ELF-1 (cell line): ENCODE data around the gene ARMH3.

Experiments
- DNase-seq: peaks from one replicate; pipeline ENCODE4 v3.0.0-alpha.2; 2016; ENCODE audit warnings: low read depth, low spot score

Gene ARMH3

DNA sequence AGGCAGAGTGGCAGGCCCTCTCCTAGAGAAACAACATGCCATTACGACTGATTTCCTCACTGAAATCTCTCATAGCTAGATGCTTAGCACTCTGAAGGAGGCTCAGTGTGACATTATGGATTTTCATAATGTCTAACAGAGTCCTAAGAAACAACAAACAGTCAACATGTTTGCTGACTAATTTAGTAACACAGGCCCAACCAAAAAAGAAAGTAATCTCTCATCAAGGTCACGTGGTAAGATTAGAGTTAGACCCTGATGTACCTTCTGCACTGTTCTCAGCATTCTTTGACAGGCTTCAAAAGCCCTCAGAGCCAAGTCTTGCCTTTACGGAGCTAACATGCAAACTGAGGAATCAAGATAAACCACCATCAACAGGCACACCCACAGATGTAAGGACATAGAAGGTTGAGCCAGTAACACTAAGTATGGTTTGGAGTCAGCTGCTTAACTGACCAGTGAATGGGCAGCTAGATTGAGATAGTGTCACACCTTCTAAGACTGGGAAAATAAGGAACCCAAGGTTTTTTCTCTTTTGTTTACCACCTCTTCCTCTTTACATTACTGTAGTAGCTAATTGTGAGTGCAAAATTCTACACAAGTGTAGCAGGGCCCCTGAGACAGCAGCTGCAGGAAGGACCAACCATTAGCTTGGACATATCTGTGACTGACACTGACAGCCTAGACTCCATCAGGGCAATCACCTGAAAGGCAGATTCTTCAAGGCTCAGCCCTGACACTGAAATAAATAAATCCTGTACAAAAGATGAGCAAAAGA, 197.1 kb downstream of the ARMH3 start:
- DNase-seq: no peak

DNA sequence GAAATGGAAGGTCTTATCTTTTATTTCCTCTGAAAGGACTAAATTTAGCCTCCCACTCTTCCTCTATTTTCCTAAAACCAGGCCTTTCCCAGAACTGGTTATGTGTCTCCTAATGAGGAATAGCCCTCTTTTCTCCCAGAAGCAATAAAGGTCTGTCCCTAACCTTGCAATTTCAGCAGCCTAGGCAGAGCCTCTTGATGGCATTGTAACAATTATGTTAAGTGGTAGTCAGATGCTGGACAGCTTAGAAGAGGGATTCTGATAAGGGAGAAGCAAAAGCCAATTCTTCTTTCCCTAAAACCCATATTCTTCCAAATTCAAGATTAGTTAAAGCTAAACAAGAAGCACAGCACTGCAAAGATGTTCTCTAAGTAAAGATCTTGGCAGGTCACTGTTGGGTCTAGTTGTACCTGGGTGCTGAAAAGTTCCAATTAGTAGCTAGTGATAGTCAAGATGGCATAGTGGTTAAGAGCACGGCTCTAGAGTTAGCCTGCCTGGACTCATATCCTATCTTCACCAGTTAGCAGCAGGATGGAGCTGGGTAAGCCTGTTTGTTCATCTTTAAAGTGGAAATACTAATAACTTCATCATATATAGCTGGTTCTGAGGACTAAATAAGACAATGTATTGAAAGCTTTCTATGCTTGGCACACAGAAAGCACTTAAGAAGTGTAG, 198.0 kb downstream of the ARMH3 start:
- no peak for DNase-seq

DNA sequence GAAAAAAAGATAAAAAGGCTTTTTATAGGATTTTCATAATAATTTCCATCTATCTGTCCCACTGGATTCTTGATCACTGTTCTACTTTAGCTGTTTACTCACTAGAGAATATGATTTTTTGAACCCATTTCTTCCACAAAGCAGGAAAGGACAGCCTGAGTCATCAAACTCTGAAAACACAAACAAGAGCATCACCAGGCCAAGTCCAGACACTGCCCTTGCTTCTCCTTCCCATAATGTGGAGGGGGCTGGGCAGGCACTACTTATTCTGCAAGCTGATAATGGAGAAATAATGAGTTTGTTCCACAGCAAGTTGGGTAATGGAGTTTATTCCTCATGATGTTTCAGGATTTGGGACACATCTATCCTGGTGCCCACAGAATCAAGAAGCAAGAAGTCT, 199.3 kb downstream of the ARMH3 start:
- DNase-seq: no peak

DNA sequence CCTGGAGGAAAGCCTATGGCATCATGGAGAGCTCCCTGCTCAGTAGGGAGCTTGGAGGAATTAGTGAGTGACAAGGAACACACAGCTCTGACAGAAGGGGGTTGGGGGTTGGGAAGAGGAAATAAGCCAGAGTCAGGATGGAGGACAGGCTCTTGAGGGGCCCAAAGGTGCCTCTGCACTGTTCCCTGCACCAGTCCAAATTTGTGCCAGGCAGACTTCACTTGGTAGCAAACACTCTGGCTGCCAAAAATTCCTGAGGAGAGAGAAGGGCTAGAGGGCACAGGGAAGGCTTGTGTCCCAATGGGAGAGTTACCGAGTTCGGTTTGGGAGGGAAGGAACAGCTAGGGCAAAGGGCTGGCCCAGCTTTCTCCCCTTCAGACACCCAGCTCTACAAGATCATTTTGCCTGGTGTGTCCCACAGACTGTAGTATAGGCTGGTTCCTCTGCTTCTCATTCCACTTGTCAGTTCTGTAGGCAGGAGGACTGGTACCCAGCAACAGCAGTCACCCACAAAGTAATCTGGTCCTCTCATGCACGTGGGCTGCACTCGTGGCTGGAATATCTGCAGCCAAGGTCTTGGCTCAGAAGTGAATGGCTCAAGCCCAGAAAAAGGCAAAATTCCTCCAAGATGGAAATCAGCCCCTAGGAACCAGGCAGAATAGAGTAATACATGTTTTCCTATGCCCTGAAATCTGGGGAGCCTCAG, 204.4 kb downstream of the ARMH3 start:
- no peak for DNase-seq

- DNase-seq: no peak
These were observed 205.2 kb downstream of the ARMH3 start for GRCh38 chr10:101850749-101851148.

DNA sequence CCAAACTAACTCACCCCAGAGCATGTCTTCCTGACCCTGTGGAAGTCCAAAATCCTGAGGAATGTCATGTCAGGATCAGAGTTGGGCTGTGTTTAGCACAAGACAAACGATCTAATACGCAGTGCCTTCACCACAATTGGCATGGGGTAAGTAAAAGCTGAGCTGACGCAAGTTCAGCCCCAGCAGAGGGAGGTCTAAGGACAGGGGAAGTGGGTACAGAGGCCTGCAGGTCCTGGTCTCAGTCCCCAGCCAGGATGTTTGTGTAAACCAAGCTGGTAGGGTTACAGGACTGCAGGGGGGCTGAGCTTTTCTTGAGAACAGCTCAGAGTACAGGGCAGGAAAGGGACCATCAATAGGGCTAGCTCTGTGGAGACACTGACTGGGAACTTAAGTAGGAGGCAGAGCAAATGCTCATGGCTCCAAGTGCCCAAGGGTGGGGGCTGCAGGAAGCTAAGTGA, 207.1 kb downstream of the ARMH3 start:
- DNase-seq: no peak

GRCh38 chr10:101848408-101848807, 207.6 kb downstream of the ARMH3 start:
- no peak for DNase-seq

DNA sequence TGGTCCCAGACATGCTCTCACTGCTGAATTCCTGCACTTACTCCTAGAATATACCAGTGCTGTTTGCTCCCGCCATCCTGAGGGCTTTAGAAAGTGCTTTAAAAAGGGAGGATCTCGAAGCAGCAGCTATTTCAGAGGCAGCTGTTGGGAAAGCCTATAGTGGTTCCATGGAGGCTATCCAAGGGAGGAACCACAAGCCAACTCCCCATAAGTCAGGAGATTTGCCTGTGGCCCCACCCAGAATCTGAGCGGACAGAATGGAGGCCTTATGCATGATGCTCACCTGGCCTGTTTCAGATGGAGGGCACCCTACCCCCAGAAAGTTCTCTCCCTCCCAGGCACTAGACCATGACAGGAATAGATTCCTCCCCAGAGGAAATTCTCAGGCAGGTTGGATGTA, 210.1 kb downstream of the ARMH3 start:
- no peak for DNase-seq

GRCh38 chr10:101843032-101844021, 212.6 kb downstream of the ARMH3 start, which contains the start of gene KCNIP2:
Gene KCNIP2, minus strand, starts transcription at chr10:101843800. Its CDS starts 232 bp downstream, at chr10:101843568.
- peak; percentile 94 for DNase-seq

DNA sequence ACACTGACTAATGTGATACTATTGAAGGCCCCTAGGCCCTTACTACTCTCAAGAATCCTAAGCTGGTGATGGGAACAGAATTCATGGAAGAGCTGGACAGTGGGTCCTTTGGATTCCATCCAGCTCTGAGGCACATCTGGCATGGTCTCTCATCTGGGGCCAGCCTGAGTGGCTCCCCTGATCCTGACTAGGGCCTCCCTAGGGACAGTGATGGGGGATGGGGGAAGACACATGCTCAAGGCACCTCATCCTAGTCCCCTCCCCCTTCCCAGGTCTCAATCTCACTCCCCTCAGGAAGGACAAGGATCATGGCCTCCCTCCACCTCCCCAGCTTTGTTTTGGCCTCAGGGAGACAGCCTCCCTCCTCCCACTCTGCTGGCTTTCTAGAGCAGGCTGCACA, 214.1 kb downstream of the ARMH3 start:
- no peak for DNase-seq

GRCh38 chr10:101840741-101841453, 215.1 kb downstream of the ARMH3 start:
- peak; percentile 95 for DNase-seq

DNA sequence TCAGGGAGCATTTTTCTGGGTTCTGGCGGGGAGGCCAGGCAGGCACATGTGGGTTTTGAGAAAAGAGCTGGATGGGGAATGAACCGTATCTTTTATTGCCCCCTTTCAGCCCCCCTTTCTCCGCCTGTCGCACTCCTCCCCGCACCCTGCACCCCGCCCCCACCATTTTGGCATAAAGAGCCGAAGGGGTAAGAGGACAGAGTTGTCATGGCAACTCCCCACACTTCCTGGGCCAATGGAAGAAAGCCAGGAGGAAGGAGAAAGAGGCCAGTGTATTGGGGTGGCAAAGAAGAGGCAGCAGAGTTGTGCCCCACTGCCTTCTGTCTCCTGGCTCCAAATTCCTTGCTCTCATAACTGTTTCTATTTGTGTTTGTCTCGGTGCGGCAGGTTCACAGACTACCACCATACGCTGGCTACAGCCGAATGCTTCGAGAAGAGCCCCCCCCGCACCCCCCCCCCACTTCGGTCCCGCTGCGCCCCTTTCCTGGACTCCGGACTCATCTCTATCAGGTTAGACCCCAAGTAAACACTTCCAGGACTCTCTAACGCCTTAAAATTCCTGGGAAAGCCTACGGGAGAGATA, 215.8 kb downstream of the ARMH3 start:
- DNase-seq: no peak

DNA sequence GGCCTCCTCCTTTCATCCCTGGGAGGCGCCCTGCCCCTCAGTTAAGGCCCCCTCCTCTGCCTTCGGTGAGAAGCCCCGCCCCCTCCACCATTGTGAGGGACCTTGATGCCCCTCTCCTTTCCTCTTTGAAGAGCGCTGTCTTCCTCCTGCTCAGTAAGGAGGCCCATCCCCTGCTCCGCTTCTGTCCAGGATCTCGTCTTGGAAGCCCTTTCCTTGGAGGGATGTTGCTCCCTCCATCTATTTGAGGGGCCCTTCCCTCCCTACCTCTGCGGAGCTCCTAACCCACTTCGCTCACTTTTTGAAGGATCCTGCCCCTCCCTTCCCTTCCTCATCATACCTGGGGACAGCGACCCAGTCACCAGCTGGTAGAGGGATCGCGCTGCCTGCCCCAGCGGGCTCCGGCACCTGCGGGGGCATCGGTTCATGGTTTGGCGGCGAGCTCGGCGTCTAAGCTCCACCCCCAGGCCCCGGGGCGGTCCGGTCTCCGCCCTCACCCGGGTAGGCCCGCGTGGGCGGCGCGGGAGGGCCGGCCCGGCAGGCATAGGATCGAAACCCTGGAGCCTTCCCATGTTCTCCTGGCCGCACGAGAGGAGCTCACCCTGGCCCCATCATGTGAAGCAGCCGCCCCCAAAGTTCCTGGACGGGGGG, 216.4 kb downstream of the ARMH3 start:
- peak; percentile 61 for DNase-seq

GRCh38 chr10:101839002-101839401, 217.0 kb downstream of the ARMH3 start:
- no peak for DNase-seq

GRCh38 chr10:101838416-101838970, 217.5 kb downstream of the ARMH3 start:
- DNase-seq: no peak

DNA sequence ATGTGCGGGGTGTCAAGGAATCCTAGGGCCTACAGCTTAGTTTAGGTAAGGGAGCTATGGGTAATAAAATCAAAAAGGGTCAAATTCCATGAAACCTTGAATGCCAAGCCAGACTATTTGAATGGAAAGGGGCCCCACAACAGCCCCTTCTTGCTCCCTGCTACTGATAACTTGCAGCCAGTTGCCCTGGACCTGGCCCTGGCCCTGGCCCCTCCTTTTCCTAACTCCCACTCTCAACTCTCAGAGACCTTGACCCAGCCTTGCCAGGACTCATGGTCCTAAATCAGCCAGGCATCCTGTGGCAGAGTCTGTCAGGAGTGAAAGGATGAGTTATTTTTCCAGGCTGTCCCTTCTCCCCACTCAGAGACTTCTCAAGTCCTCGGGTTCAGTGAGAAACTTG, 218.2 kb downstream of the ARMH3 start:
- DNase-seq: no peak

GRCh38 chr10:101835362-101835761, 220.6 kb downstream of the ARMH3 start:
- DNase-seq: no peak

- no peak for DNase-seq
These were observed 221.6 kb downstream of the ARMH3 start for GRCh38 chr10:101834341-101834740.

DNA sequence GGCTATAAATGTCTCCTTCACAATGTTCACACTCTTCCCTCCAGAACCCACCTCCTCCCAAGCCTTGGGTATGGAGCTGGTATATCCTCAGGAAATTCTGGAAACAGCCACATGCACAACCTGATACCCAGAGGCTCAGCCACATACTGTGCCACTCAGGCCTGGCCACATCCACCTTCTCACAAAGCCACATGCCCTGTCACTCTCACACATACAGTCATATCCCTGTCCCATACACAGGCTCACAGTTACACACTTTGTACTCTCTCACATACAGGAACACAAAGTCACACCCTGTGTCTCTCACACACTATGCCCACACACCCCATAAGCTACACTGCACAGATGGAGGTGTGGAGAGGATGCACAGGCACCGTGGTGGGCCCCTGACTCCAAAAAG, 222.5 kb downstream of the ARMH3 start:
- no peak for DNase-seq
